Cardiac muscle cell (in vitro differentiated cells and primary cell): ENCODE results near the gene RPA3. TPM values are rescaled to one million over a fixed set of nuclear protein-coding genes. Genes with fewer than 3 reads are reported as not detected.

ENCODE experiments used
- DNase-seq, 2 donors: peaks; one replicate each; pipeline versions ENCODE4 v3.0.0 to v3.0.0-alpha.2; 2010 to 2017; ENCODE audit warnings: low read depth in 1 of 2, low spot score in 1 of 2
- H3K27ac ChIP-seq: fragments of 200-600 bp; sonication (generic); 2 replicates; pipeline ENCODE4 v1.5.1; 2016
- H3K27me3 ChIP-seq: fragments of 200-600 bp; sonication (generic); 2 replicates; pipeline ENCODE4 v1.6.0; 2016; ENCODE audit warnings: control low read depth
- H3K36me3 ChIP-seq: fragments of 200-600 bp; sonication (generic); 2 replicates; pipeline ENCODE4 v1.5.1; 2016; ENCODE audit warnings: control low read depth
- H3K4me1 ChIP-seq: fragments of 200-600 bp; sonication (generic); 2 replicates; pipeline ENCODE4 v1.8.1; 2017; ENCODE audit warnings: low read depth, mild to moderate bottlenecking, mixed run types
- H3K4me3 ChIP-seq: fragments of 200-600 bp; sonication (generic); 2 replicates; pipeline ENCODE4 v1.5.1; 2016; ENCODE audit warnings: mild to moderate bottlenecking
- H3K9me3 ChIP-seq: fragments of 200-600 bp; sonication (generic); 2 replicates; pipeline ENCODE4 v1.5.1; 2017; ENCODE audit warnings: low read depth, mild to moderate bottlenecking, control low read depth
- CTCF ChIP-seq: IDR thresholded peaks from 2 replicates; pipeline ENCODE4 v1.5.1; 2012; ENCODE audit warnings: low read depth, mild to moderate bottlenecking, low read length
- polyA plus RNA-seq: library from polyadenylated mRNA; unstranded; fragments of >200 nt; fragmentation: Nextera tagmentation; extraction: Ambion mirVana; gene quantifications from 2 replicates; pipeline ENCODE4 v1.2.1, GENCODE V29; 2016
- total RNA-seq: library from RNA; depleted of rRNA; stranded (reverse); fragments of >200 nt; gene quantifications from 2 replicates; pipeline ENCODE4 v1.2.3, GENCODE V29; 2016

Gene RPA3
- total and polyA plus RNA-seq, 2 experiments from 2014 or later = 16.6 to 75.8 TPM

GRCh38 chr7:7607010-7607409 lies 111.4 kb downstream of the RPA3 start:
- no peak overlapping the region for H3K4me3 ChIP-seq
- peaks cover 18% of the 10 kb centered on the region for H3K36me3 ChIP-seq
- TF ChIP-seq CTCF = no peak
- H3K27me3 ChIP-seq = no peaks in the 10 kb centered on the region
- no peak overlapping the region for H3K27ac ChIP-seq
- H3K4me1 ChIP-seq = no peaks in the 10 kb centered on the region
- no peak for DNase-seq
- H3K9me3 ChIP-seq = no peaks in the 10 kb centered on the region

- no peak for TF ChIP-seq CTCF
- H3K4me3 ChIP-seq = no peak overlapping the region
- no peaks in the 10 kb centered on the region for H3K4me1 ChIP-seq
- H3K27me3 ChIP-seq = no peaks in the 10 kb centered on the region
- peaks cover 19% of the 10 kb centered on the region for H3K36me3 ChIP-seq
- no peaks in the 10 kb centered on the region for H3K9me3 ChIP-seq
- no peak for DNase-seq
- no peak overlapping the region for H3K27ac ChIP-seq
These were observed 122.2 kb downstream of the RPA3 start for GRCh38 chr7:7596176-7596575.

- H3K4me1 ChIP-seq = no peaks in the 10 kb centered on the region
- H3K4me3 ChIP-seq = no peak overlapping the region
- H3K9me3 ChIP-seq = no peaks in the 10 kb centered on the region
- H3K27ac ChIP-seq = no peak overlapping the region
- H3K27me3 ChIP-seq = no peaks in the 10 kb centered on the region
- peak; percentile 2 to 41 for DNase-seq
- peaks cover 19% of the 10 kb centered on the region for H3K36me3 ChIP-seq
- peak; percentile 29 for TF ChIP-seq CTCF
These were observed 123.0 kb downstream of the RPA3 start for GRCh38 chr7:7595451-7595850.

Other genes with a start within 250 kb of the RPA3 start
- 0.21 and 0.83 TPM in 2 replicates for gene COL28A1, start 182.7 kb downstream of the RPA3 start, total RNA-seq
- 0.65 and 0.70 TPM in 2 replicates for gene COL28A1, start 182.7 kb downstream of the RPA3 start, polyA plus RNA-seq
- 32.6 and 32.7 TPM in 2 replicates for gene MIOS, start 151.7 kb downstream of the RPA3 start, total RNA-seq
- 18.1 and 27.1 TPM in 2 replicates for gene MIOS, start 151.7 kb downstream of the RPA3 start, polyA plus RNA-seq
- 8.2 and 8.3 TPM in 2 replicates for gene UMAD1, start 77.9 kb downstream of the RPA3 start, total RNA-seq
- gene UMAD1, start 77.9 kb downstream of the RPA3 start, polyA plus RNA-seq = 12.9 and 18.2 TPM in 2 replicates